ENCODE data around the gene ANAPC15.
A peak's percentile ranks its signal among the peaks of the same experiment; 100 is the strongest.

Gene ANAPC15

DNA sequence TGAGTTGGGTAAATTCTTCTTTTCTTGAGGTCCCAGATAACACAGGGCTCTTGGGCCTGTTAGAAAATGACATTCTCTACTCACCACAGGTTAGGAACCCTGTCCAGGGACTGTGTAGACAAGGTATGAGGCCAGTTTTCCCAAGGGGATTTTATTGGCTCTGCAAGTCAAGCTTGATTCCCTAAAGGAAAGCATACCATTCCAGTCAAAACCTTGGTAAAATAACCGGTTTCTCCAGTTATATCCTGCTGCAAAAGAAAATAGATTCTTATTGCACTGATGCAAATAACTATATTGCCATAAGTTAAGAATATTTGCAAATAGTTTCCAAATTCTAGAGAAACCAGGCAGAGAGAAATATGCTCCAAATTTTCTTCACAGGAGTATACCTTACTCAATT is 13.5 kb upstream of the ANAPC15 start:
- DNase-seq (ENCODE audit: low read depth in 3 of 3, low spot score in 1 of 3), result no peak

DNA sequence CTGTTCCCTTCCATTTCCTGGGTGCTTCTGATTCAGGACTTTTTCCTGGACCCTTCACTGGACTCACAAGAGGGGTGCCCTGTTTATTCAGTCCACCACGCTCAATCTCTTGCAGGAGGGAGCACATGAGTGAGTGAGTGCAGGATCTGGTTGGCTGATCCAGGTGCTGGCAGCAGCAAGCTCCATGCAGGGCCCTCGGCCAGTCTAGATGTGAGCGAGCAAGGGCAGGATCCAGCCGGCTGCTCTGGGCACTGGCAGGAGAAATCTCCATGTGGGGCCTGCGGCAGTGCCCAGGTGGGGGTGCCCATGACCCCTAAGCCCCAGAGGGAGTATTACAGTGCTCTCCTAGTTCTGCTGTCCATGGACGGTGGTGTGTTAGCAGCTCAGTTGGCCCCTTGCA is 11.6 kb upstream of the ANAPC15 start:
- no peak for DNase-seq (ENCODE audit: low read depth in 3 of 3, low spot score in 1 of 3)

DNA sequence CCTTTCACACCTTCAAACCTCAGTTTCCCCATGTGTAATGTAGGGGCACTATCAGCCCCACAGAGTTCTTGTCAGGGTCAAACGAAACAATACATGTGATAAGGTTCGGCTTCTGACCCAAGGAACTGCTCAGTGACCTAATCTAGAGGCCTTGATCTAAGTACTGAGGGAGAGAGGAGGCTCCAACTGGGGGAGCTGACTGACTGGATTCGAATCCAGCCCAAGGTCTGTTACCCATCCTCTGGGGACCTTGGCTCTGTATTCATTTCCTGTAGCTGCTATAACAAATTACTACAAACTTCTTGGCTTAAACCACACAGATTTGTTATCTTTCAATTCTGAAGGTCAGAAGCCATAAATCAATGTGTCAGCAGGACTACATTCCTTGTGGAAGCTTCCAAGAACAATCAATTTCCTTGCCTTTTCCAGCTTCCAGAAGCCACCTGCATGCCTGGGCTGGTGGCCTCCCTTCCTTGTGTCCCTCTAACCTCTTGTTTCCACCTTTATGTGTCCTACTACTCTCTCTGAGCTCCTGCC is 10.7 kb upstream of the ANAPC15 start:
- no peak for DNase-seq (ENCODE audit: low read depth in 3 of 3, low spot score in 1 of 3)

DNA sequence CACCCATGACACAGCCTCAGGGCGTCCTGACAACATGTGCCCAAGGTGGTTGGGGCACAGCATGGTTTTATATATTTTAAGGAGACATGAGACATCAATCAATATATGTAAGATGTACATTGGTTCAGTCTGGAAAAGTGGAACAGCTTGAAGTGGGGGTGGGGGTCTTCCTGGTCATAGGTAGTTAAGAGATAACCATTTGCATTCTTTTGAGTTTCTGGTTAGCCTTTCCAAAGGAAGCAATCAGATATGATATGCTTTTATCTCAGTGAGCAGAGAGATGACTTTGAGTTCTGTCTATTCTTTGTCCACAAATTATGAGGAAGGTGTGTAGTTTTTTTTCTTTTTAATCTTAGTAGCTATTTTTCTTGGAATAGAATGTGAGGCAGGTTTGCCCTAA is 10.1 kb upstream of the ANAPC15 start:
- DNase-seq (ENCODE audit: low read depth in 3 of 3, low spot score in 1 of 3), result no peak

DNA sequence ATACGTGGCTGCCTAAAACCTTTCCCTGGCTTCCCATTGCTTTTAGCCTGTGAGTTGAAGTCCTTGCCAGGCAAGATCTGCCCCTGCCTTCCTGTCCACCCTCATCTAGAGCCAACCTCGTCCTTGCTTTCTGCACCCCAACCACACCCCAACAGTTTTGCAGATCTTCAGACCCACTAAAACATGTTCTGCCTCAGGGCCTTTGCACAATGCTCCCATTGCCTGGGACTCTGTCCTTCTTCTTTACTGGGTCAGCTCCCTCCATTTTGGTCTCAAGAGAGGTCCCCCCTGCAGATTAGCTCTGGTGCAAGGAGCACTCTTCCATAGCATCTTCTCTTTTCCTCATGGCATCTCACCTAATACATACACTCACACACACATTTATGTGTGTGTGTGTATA is 8.4 kb upstream of the ANAPC15 start:
- no peak for DNase-seq (ENCODE audit: low read depth in 3 of 3, low spot score in 1 of 3)

DNA sequence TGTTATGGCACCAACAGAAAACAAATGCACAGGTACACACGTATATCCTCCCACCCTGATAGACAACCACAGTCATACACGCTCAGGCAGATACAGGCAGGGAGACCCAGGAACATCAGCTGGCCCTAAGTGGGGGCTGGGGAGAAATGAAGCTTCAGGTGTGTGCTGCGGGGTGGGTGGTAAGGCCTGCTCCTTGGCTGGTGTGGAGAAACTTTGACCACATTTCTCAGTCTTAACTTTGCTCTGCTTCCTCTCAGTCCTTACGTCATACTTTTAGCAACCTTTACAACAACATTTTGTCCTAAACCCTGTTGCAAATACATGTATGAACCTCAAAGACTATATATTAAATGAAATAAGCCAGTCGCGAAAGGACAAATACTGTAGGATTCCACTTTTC is 6.7 kb upstream of the ANAPC15 start:
- DNase-seq (ENCODE audit: low read depth in 3 of 3, low spot score in 1 of 3), result no peak

DNA sequence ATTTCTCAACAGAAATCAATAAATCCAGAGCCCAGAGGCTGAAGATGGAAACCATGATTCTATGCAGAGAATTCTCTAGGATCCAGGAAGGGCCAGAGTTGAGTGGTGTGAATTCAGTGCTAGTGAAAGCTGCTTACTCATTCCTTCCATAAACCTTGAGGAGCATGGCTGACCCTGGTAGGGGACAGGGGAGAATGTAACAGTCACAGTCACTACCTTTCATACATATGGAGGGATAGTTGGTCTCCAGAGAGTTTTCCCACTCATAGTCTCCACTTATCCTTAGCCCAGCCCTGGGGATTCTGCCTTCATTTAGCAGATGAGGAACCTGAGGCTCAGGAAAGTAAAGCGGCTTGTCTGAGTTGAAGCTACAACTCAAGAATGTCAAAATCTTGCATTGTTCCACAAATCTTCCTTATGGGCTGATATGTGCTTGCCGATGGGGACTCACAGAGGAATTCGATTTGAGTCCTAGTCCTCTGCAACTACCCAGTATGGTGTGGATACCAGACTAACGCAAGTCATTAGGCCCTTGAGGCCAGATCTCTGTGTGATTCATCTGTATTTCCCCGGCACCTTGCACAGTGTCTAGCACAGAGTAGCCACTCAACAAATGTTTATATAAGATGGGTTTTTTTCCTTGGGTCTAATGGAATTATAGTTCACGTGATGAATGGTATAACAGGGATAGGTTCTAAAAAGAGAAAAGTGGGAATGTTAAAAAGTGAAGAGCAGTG is 3.7 kb upstream of the ANAPC15 start:
- no peak for DNase-seq (ENCODE audit: low read depth in 3 of 3, low spot score in 1 of 3)

DNA sequence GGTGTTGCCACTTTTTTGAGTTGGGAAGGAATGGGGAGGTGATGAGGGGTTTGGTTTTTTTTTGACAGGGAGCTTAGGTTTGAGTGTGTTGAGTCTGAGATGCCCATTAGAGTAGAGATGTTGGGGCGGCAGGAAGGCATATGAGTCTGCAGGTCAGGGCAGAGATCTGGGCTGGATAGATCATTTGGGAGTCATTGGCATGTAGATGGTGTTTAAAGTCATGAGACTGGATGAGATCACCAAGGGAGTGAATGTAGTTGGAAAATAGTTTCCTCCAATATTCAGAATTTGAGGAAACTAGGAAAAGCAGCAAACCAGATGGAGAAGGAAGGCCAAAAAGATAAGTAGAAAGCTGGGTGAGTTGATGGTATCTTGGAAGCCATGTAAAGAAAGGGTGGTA is 2.1 kb upstream of the ANAPC15 start:
- DNase-seq (ENCODE audit: low read depth in 3 of 3, low spot score in 1 of 3), result no peak

DNA sequence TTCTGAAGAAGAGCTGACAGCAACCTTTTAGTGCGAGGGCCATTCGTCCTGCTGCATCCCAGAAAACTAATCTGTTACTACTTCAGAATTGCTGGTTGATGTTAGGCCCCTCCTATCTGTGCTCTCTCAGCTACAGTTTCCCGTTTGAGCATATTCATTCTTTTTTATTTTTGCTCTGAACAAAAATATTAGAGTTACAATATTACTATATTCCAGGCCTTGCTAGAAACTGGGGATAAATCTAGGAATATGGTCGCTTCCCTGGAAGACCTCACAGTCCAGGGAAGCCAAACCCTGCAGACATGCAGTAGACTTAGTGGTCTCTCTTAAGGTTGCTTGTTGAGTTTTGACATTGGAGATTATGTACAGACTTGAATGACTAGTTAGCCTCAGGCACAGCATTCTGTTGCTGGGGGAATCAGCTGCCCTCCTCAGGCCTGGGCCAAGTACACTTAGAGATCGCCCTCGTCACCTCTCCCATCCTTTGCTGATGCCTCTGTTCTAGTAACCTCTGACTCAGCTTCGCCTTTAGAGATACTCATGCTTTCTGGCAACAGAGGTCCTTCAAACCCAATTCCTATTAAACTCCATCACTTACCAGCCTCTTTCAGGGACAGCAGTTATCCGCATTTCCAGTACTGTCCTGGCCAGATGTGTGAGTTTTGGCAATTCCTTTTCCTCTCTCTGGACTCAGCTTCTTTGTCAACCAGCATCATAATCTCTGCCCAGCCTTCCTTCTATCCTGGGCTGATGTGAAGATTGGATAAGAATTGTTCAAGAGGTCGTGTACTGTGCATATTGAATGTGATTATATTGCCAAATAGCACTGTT is 698 bp upstream of the ANAPC15 start:
- no peak for DNase-seq (ENCODE audit: low read depth in 3 of 3, low spot score in 1 of 3)

DNA sequence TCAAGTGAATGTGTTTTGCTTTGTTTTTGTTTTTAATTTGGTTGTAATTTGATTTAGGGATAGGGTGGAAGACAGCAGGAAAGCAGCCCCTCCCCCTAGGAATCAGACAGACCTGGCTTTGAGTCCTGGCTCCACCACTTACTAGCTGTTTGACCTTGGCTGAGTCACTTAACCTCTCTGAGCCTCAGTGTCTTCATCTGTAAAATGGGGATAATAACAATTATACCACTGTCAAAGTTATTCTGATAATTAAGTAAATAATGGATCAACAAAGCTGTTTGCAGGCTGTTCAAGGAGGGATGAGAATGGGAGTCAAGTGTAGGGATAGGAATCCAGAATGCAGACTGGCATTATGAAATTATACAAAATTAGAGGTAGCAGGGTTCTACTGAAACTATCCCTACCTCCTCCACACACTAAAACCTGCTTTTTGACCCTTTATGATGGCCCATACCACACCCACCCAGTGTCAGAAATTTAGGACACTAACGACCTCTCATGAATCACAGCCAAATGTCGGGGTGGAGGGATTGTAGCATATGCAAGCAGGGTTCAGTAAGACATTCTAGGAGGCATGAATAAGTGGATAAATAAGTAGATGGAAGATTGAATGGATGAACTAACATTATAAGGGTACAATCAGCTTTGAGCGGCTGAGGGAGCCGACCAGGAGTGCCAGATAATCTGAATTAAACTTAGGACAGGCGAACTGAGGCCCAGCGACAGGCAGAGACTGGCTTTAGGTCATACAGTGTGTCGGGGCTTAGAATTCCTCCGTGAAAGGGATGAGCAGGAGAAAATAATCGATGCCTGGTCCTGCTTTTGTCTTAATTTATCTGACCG is 974 bp downstream of the ANAPC15 start:
- DNase-seq (ENCODE audit: low read depth in 3 of 3, low spot score in 1 of 3), result no peak

DNA sequence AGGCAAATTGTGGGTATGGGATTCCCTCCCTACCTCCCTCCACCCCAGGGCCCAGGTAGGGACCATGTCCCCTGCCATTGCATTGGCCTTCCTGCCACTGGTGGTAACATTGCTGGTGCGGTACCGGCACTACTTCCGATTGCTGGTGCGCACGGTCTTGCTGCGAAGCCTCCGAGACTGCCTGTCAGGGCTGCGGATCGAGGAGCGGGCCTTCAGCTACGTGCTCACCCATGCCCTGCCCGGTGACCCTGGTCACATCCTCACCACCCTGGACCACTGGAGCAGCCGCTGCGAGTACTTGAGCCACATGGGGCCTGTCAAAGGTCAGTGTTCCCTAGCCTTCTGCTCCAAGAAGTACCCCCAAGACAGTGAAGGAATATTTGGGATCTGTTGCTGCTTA is 6.6 kb downstream of the ANAPC15 start, which contains the start of gene TOMT:
Gene TOMT (plus strand): TSS at position 37 of the 400 bp plus-strand sequence. CDS start 28 bp downstream, at position 65.
- DNase-seq (ENCODE audit: low read depth in 3 of 3, low spot score in 1 of 3), result no peak

DNA sequence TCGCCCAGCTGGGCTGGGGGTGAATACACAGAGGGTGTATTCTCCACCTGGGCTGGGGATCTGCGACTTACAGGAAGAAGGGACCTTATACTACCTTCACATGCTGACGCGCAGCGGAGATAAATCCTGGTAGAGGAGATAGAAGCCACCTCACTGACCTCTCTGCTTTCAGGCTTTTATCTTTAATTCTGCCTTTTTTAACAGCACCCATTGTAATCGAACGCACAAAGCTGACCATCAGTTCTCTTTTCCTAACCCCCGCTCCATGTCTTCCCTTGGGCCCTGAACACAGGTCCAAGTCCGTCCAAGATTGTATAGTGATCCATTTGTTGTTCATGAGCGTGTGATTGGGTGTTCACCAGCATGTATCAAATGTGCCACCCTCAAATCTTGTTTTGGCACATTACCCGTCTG is 8.7 kb downstream of the ANAPC15 start:
- no peak for DNase-seq (ENCODE audit: low read depth in 3 of 3, low spot score in 1 of 3)

DNA sequence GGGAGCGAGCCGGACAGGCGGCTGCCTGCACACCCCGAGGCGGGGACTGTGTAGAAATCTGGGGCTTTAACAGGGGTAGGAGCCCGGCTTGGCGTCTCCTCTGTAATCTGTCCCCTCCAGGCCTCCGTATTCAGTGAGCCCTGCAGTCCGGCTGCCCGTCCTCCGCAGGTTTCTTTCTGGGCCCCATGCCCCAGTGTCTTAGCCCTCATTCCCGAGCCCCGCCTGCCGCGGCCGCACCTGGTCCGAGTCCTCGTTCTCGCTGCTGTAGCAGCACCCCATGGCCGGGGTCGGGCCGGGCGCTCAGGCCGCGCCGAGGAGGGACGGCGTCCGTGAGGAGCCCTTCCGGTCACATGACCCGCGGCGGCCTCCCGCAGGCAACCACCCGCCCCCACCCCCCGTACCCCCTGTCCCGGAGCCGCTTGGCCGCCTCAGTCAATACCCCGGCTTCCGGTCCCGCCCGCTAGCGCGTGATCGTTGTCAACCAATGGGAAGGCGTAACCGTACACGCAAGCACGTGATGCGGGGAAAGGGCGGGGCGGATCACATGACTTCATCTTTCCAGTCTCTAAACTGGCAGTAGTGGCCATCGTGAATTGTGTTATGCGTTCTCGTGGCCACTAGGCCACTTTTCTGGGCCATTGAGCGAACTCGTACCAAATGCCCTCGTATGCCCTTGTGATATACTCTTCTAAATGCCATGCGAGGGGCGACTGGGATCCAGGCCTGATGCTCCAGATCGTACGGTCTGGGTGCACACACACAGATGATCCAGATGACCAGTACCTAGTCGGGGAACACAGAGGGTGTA is 9.3 kb downstream of the ANAPC15 start, which contains the start of gene LAMTOR1:
Gene LAMTOR1 (minus strand): TSS at position 352 of the 808 bp plus-strand sequence. CDS start 73 bp downstream, at position 279.
- DNase-seq (ENCODE audit: low read depth in 3 of 3, low spot score in 1 of 3), result peak; percentile 90 to 94 (median 90)

DNA sequence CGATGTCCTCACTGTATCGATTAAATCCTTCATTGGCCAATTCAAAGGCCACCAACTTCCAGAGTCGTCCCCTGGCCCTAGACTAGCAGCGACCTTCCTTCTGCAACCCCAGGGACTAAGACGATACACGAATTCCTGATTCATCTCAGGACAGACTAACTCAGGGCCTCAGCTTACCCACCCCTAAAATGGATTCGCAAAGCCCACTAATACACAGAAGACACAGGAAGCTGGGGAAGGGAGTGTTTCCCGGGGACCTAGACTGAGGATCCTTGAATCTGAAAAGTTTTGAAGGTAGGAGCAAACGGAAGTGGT is 9.9 kb downstream of the ANAPC15 start:
- no peak for DNase-seq (ENCODE audit: low read depth in 3 of 3, low spot score in 1 of 3)

DNA sequence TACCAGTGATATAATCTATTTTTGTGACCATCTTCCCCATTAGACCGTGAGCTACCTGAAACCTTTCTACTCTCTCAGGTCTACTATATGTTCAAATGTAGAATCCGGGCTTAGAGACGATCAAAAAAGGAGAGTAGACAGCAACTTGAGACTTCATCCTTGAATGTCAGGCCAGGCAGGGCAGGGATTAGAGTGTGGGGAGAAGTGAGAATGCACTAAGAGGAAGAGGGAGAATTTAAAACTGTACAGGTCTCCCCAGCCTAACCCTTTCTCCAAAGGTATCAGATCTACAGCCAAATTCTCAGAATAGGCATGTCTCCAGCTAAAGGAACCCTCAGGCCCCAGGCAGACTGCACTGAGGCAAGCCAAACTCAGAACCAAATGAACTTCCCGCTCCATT is 10.3 kb downstream of the ANAPC15 start:
- DNase-seq (ENCODE audit: low read depth in 3 of 3, low spot score in 1 of 3), result no peak

DNA sequence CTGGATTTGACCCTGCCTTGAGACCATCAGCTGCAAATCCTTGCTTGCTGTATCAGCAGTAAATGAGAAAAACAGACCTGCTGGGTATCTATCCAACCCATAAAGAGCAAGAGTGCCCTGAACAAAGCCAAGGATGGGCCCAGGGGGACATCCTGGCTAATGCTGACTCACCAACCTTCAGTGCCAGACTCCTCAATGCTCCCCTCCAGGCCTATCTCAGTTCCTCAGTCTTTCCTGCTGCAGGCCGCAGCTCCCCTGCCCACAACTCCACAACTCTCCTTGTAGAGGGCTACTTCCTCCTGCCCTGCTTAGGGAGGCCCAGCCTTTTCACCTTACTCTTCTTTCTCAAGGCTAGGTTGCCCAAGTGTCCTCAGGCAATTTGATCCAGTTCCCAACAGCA is 12.0 kb downstream of the ANAPC15 start:
- DNase-seq (ENCODE audit: low read depth in 3 of 3, low spot score in 1 of 3), result no peak

DNA sequence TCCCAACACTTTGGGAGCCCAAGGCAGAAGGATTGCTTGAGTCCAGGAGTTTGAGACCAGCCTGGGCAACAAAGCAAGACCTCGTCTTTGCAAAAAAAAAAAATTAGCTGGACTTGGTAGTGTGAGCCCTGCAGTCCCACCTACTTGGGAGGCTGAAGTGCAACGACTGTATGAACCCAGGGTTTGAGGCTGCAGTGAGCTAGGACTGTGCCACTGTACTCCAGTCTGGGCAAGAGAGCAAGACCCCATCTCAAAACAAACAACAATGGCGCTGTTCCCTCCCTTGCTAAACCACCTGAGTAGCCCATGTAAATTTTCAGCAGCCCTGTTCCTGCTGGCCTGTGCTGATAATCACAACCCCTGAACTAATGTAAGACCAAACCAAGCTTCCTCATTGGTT is 12.5 kb downstream of the ANAPC15 start:
- DNase-seq (ENCODE audit: low read depth in 3 of 3, low spot score in 1 of 3), result no peak

DNA sequence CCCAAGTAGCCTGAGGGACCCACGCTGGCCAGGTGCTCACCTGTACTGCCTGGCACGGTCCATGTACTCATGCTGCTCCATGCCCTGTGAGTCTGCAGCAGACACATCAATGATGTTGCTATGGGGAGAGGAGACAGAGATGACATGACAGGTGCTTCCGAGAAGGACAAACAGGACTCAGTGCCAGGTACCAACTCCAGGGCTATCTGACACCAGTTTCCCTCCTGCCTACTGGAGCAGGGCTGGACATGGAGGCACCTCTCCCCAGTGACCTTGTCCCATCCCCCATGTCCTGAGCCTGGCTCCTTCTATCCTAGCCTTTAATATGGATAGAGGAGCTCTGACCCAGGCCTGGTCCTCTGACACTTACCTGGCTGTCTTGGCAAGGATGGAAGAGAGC is 13.8 kb downstream of the ANAPC15 start:
- no peak for DNase-seq (ENCODE audit: low read depth in 3 of 3, low spot score in 1 of 3)

DNA sequence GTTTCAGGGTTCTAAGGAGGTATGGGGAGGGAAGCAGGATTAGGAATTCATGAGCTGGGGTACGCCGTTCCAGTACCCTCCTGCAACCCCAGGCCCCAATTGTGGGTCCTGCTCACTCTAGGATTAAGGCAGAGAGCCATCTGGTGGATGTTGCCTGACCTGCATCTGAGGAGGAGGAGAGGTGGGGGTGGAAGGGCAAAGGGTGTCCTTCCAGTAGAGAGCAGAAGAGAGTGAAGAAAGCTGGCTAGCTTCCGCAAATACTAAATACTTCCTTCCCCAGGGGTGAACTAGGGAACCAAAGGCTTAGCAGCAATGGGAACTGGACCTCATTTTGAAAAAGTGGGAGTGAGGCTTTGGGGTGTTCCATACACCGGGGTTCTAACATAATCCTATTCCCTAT is 21.2 kb downstream of the ANAPC15 start:
- DNase-seq (ENCODE audit: low read depth in 3 of 3, low spot score in 1 of 3), result peak in 2 of 3 donors; percentile 42 to 45

DNA sequence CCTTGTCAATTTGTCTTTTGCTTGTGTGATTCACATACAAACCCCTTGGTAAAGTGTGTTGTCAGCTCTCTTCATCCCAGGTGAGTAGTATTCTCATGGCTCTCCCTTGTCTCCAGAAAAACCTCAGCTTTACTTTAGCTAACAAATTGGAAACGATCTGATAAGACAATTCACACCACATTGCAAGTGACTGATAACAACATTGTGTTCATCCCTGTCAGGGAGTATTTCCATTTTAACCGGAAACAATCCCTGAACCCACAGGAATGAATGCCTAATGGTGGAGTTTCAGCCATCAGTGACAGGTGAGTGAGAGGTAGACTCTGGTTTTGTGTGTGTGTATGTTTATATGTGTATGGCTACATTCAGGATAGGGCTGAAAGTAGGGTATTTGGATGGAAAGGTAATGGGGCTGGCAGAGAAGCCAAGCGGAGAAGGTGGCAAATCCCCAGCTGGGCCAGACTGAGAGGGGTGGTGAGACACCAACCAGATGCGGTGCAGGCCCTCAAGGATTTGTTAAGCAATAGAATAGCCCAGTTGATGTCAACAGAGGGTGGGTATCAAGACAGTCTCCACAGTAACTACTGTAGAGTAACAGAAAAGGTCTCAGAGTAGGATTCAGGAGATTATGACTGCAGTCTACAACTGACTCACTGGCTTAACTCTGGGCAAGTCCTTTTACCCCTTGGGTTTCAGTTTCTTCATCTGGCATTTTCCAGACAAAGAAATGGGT is 24.3 kb downstream of the ANAPC15 start:
- DNase-seq (ENCODE audit: low read depth in 3 of 3, low spot score in 1 of 3), result no peak
